SK-N-SH treated with all-trans-retinoic acid at 6 μM for 48 hours (cell line): ENCODE measurements around the gene PRPH2.

ENCODE experiments used
- ARNTL ChIP-seq: fragments of 450-650 bp; formaldehyde crosslinking; IDR thresholded peaks from 2 replicates; pipeline ENCODE4 v1.5.0; 2020; ENCODE audit warnings: low read depth, mild to moderate bottlenecking, moderate library complexity, borderline replicate concordance
- BACH2 ChIP-seq: fragments of 250-450 bp; sonication (Bioruptor Pico); IDR thresholded peaks from 2 replicates; pipeline ENCODE4 v1.9.0; 2021; ENCODE audit warnings: mild to moderate bottlenecking, borderline replicate concordance
- CREB5 ChIP-seq: fragments of 250-450 bp; sonication (Bioruptor Pico); IDR thresholded peaks from 2 replicates; pipeline ENCODE4 v1.5.1; 2020; ENCODE audit warnings: low read depth, mild to moderate bottlenecking, moderate library complexity
- ESRRG ChIP-seq: fragments of 250-450 bp; sonication (Bioruptor Pico); IDR thresholded peaks from 2 replicates; pipeline ENCODE4 v1.6.1; 2021; ENCODE audit warnings: mild to moderate bottlenecking
- ISL1 ChIP-seq: fragments of 250-450 bp; sonication (Bioruptor Pico); IDR thresholded peaks from 2 replicates; pipeline ENCODE4 v2.1.2; 2022; ENCODE audit warnings: mild to moderate bottlenecking, moderate library complexity
- OSR1 ChIP-seq: fragments of 250-450 bp; sonication (Bioruptor Pico); IDR thresholded peaks from 2 replicates; pipeline ENCODE4 v1.8.0; 2022; ENCODE audit warnings: moderate library complexity, mild to moderate bottlenecking, inconsistent platforms
- PPARA ChIP-seq: fragments of 250-450 bp; sonication (Bioruptor Pico); IDR thresholded peaks from 2 replicates; pipeline ENCODE4 v1.5.0; 2020; ENCODE audit warnings: mild to moderate bottlenecking, borderline replicate concordance
- SNAI2 ChIP-seq: fragments of 250-450 bp; sonication (Bioruptor Pico); IDR thresholded peaks from 2 replicates; pipeline ENCODE4 v1.5.0; 2020; ENCODE audit warnings: mild to moderate bottlenecking, moderate library complexity
- TCF4 ChIP-seq: fragments of 250-450 bp; sonication (Bioruptor Pico); IDR thresholded peaks from 2 replicates; pipeline ENCODE4 v1.8.0; 2021; ENCODE audit warnings: mild to moderate bottlenecking, moderate library complexity, borderline replicate concordance
- ZNF565 ChIP-seq: fragments of 450-650 bp; formaldehyde crosslinking; conservative IDR thresholded peaks from 2 replicates; pipeline ENCODE4 v1.5.0; 2020; ENCODE audit warnings: low read depth, mild to moderate bottlenecking, moderate library complexity
- ZNF70 ChIP-seq: fragments of 450-650 bp; formaldehyde crosslinking; IDR thresholded peaks from 2 replicates; pipeline ENCODE4 v1.5.0; 2020; ENCODE audit warnings: mild to moderate bottlenecking, moderate library complexity

GRCh38 chr6:42697268-42697655, 25.1 kb downstream of the PRPH2 start:
- no peak for TF ChIP-seq ISL1 (CRISPR knock-in tag)
- no peak for TF ChIP-seq ESRRG (CRISPR knock-in tag)
- no peak for TF ChIP-seq SNAI2 (CRISPR knock-in tag)
- TF ChIP-seq TCF4 (CRISPR knock-in tag), result no peak
- TF ChIP-seq ARNTL (CRISPR knock-in tag), result no peak
- TF ChIP-seq ZNF70, result no peak
- no peak for TF ChIP-seq CREB5 (CRISPR knock-in tag)
- TF ChIP-seq ZNF565 (CRISPR knock-in tag), result no peak
- no peak for TF ChIP-seq PPARA (CRISPR knock-in tag)
- TF ChIP-seq BACH2 (CRISPR knock-in tag), result no peak
- TF ChIP-seq OSR1, result no peak
